Tibial artery (tissue), 4 donors: Measurements from ENCODE around the gene TSPAN1.
"Not testable (repeated sequence)": the region's sequence is repeated elsewhere in the genome, so short reads cannot be mapped to it uniquely, and the experiment has no call there.

ENCODE experiments used
- DNase-seq, 2 donors: peaks; one replicate each; pipeline ENCODE4 v3.0.0-alpha.2; 2019
- H3K27ac ChIP-seq, 2 donors: fragments of 200-600 bp; sonication (generic) in 1 of 2; 1 replicate in 1 of 2; 2 replicates in 1 of 2; pipeline ENCODE4 v1.5.1; 2018 to 2019; ENCODE audit warnings: mild to moderate bottlenecking in 1 of 2
- H3K27me3 ChIP-seq, 2 donors: fragments of 200-600 bp; sonication (generic) in 1 of 2; one replicate each; pipeline versions ENCODE4 v1.5.1 to v1.6.0; 2016 to 2019
- H3K36me3 ChIP-seq, 3 donors: fragments of 200-600 bp; sonication (generic) in 2 of 3; one replicate each; pipeline ENCODE4 v1.5.1; 2016 to 2019; ENCODE audit warnings: mild to moderate bottlenecking in 2 of 3
- H3K4me1 ChIP-seq, 4 donors: fragments of 200-600 bp; sonication (generic) in 2 of 4; 1 replicate in 3 of 4; 2 replicates in 1 of 4; pipeline ENCODE4 v1.5.1; 2016 to 2019
- H3K4me3 ChIP-seq, 2 donors: fragments of 200-600 bp; sonication (generic) in 1 of 2; 1 replicate in 1 of 2; 2 replicates in 1 of 2; pipeline ENCODE4 v1.5.1; 2018 to 2019; ENCODE audit warnings: mild to moderate bottlenecking in 2 of 2
- H3K9me3 ChIP-seq, 3 donors: fragments of 200-600 bp; sonication (generic) in 1 of 3; one replicate each; pipeline ENCODE4 v1.5.1; 2016 to 2019
- CTCF ChIP-seq, 2 experiments: fragments of 200-600 bp in 1 of 2; fragments of 450-650 bp in 1 of 2; IDR thresholded peaks; one replicate each; pipeline ENCODE4 v1.5.1; 2017 to 2019; ENCODE audit warnings: antibody characterized with exemption in 2 of 2, mild to moderate bottlenecking in 1 of 2, moderate library complexity in 1 of 2
- intact Hi-C: fragments of 100-400 bp; cut with DNase I; formaldehyde crosslinking; loops from one replicate; pipeline ENCODE4 v1.15.0; 2023; ENCODE audit warnings: low total_unique reads

Gene TSPAN1

GRCh38 chr1:46223472-46223943 lies 48.6 kb downstream of the TSPAN1 start:
- H3K27me3 ChIP-seq: no peaks in the 10 kb centered on the region
- intact Hi-C loops: no loop called here
- H3K36me3 ChIP-seq: peaks cover 0 to 24% (median 19%) of the 10 kb centered on the region in 3 donors
- no peak overlapping the region for H3K4me3 ChIP-seq
- peaks cover 0 to 3% (median 0%) of the 10 kb centered on the region in 4 donors for H3K4me1 ChIP-seq
- peak; percentile 49 to 76 for DNase-seq
- TF ChIP-seq CTCF (IDR thresholded peaks at IDR 0.05): peak; percentile 89 to 92
- H3K9me3 ChIP-seq: no peaks in the 10 kb centered on the region
- no peak overlapping the region for H3K27ac ChIP-seq

- DNase-seq: no peak
- Histone ChIP-seq H3K4me3 (no peak overlapping the region), H3K27ac (no peak overlapping the region), H3K9me3 (no peaks in the 10 kb centered on the region), H3K27me3 (no peaks in the 10 kb centered on the region), H3K36me3 (peaks cover 0 to 16% (median 15%) of the 10 kb centered on the region in 3 donors), H3K4me1 (peaks cover 0 to 3% (median 0%) of the 10 kb centered on the region in 4 donors)
- intact Hi-C loops: loop anchor here (5.0 kb wide), 1 partner anchor 188 kb away; no protein-coding TSS in a partner anchor
- no peak for TF ChIP-seq CTCF (IDR thresholded peaks at IDR 0.05)
Measured at GRCh38 chr1:46224966-46225365, 50.1 kb downstream of the TSPAN1 start.

GRCh38 chr1:46231231-46231630 lies 56.3 kb downstream of the TSPAN1 start:
- not testable (repeated sequence) for H3K9me3 ChIP-seq, DNase-seq

More at GRCh38 chr1:46231231-46231630, 56.3 kb downstream of the TSPAN1 start:
- H3K27me3 ChIP-seq, H3K27ac ChIP-seq, H3K4me1 ChIP-seq, intact Hi-C loops, H3K4me3 ChIP-seq, H3K36me3 ChIP-seq: not testable (repeated sequence)
